HG03571 (cell line): ENCODE data around the gene SLC28A3.

Source experiments
- ATAC-seq: cut with Tn5 transposase; IDR thresholded peaks from one replicate; pipeline ENCODE4 v1.9.1; 2021; ENCODE audit not compliant: unreplicated experiment

The SLC28A3 gene

GRCh38 chr9:84343111-84343521 lies 2.6 kb upstream of the SLC28A3 start:
- ATAC-seq: no peak

GRCh38 chr9:84339962-84340361 lies 596 bp downstream of the SLC28A3 start:
- no peak for ATAC-seq

- ATAC-seq: no peak
Measured at GRCh38 chr9:84339503-84339902, 1.1 kb downstream of the SLC28A3 start.

- ATAC-seq: no peak
Measured at GRCh38 chr9:84338792-84339191, 1.8 kb downstream of the SLC28A3 start.

- no peak for ATAC-seq
Measured at GRCh38 chr9:84337252-84337651, 3.3 kb downstream of the SLC28A3 start.

- no peak for ATAC-seq
Measured at GRCh38 chr9:84331119-84331809, 9.3 kb downstream of the SLC28A3 start.

DNA sequence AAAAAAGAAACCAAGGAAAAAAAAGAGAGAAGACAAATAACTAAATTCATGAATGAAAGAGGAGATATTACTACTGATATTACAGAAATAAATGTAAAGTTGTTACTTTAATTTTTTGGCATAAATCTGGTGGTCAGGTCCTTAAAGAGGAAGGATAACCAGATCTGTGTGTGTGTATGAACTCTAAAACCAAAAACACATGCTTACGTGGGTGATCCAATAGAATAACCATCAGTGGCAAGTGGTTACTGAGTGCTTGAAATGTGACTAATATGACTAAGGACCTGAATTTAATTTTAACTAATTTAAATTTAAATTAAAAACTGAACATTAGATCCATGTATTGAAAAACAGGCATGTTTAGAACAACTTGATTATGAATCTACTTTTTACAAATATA lies 10.3 kb downstream of the SLC28A3 start:
- no peak for ATAC-seq

GRCh38 chr9:84327184-84327583 lies 13.4 kb downstream of the SLC28A3 start:
- no peak for ATAC-seq

- no peak for ATAC-seq
Measured at GRCh38 chr9:84325347-84325973, 15.1 kb downstream of the SLC28A3 start.

- ATAC-seq: no peak
Measured at GRCh38 chr9:84324811-84325210, 15.7 kb downstream of the SLC28A3 start.

- no peak for ATAC-seq
Measured at GRCh38 chr9:84323858-84324257, 16.7 kb downstream of the SLC28A3 start.

- ATAC-seq: no peak
Measured at GRCh38 chr9:84322828-84323227, 17.7 kb downstream of the SLC28A3 start.

DNA sequence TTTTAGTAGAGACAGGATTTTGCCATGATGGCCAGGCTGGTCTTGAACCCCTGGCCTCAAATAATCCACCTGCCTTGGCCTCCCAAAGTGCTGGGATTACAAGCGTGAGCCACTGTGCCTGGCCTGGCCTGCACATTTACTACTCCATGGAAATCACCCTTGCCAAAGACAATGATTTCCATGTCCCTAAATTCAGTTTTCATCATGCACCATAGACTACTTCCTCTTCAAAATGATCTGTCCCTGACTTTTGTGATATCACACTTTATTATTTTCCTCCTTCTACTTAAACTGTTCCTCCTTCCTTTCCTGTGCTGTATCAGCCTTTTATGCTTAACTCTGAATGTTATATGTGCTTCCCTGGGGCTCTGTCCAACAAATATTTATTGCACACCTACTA lies 20.3 kb downstream of the SLC28A3 start:
- ATAC-seq: no peak

DNA sequence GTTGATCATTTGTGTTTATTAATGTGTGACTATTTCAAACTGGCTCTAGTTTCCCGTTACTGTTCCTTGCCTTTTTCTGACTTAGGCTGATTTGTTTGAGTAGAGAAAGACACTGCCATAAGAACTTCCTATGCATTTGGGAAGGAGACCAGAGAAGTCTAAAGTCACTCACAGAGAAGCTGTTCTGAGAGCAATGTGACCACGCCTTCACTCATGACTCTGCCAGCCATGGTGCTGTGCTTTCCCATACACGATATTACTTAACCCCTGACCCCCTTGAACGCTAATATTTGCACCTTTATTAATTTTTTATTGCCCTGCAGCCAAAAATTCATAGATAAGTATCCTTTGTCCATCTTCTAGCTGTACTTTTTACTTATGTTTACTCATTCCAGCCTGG lies 20.9 kb downstream of the SLC28A3 start:
- ATAC-seq: no peak

GRCh38 chr9:84318981-84319380 lies 21.6 kb downstream of the SLC28A3 start:
- no peak for ATAC-seq

DNA sequence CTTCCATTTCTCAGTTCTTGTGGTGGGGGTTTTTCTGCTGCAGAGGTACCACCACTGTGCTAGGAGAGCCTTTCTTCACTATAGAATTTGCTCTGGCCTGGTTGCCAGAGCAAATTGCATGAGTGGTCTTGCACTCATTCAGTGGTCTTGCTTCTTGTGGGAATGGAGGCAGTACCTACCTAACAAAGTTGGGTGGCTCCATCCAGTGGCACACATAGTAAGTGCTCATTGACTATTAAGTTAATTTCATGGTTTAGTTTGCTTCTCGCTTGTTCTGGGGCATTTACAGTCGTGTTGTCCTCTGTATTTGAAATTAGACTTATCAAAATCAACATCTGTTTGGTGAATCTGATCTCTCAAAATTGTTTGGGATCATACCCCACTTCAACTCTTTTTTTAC lies 23.0 kb downstream of the SLC28A3 start:
- ATAC-seq: no peak

- ATAC-seq: peak; percentile 64
Measured at GRCh38 chr9:84315278-84315877, 25.2 kb downstream of the SLC28A3 start.

- no peak for ATAC-seq
Measured at GRCh38 chr9:84314306-84314705, 26.3 kb downstream of the SLC28A3 start.

GRCh38 chr9:84310883-84311282 lies 29.7 kb downstream of the SLC28A3 start:
- no peak for ATAC-seq

GRCh38 chr9:84305497-84306131 lies 34.9 kb downstream of the SLC28A3 start:
- ATAC-seq: no peak

GRCh38 chr9:84304166-84304565 lies 36.4 kb downstream of the SLC28A3 start:
- no peak for ATAC-seq

- ATAC-seq: no peak
Measured at GRCh38 chr9:84303061-84303460, 37.5 kb downstream of the SLC28A3 start.
